Stimulated activated CD4-positive, alpha-beta T cell treated with anti-CD3 and anti-CD28 coated beads, Interleukin-4, amount 100 ng/mL, for 4 hours (primary cell): Measurements from ENCODE around the gene SIGLEC11.
"Not testable (repeated sequence)": the region's sequence is repeated elsewhere in the genome, so short reads cannot be mapped to it uniquely, and the experiment has no call there.

Experiments
- DNase-seq, 2 experiments: peaks; one replicate each; pipeline ENCODE4 v3.0.0-alpha.2; 2020

Gene SIGLEC11

GRCh38 chr19:49950956-49951526 is 9.9 kb downstream of the SIGLEC11 start:
- no peak for DNase-seq

- DNase-seq: no peak
These were observed 10.4 kb downstream of the SIGLEC11 start for GRCh38 chr19:49950590-49950948.

- DNase-seq: no peak
These were observed 11.0 kb downstream of the SIGLEC11 start for GRCh38 chr19:49949742-49950589.

- no peak for DNase-seq
These were observed 14.6 kb downstream of the SIGLEC11 start for GRCh38 chr19:49946415-49946814.

DNA sequence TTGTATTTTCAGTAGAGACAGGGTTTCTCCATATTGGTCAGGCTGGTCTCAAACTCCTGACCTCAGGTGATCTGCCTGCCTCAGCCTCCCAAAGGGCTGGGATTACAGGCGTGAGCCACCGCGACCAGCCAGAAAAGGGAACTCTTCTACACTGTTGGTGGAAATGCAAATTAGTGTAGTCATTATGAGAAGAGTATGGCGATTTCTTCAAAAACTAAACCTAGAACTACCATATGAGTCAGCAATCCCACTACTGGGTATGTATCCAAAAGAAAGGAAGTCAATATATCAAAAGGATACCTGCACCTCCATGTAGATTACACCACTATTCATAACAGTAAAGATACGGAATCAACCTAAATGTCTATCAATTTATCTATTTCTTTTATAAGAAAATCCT is 16.4 kb downstream of the SIGLEC11 start:
- not testable (repeated sequence) for DNase-seq

GRCh38 chr19:49940482-49940791 is 20.5 kb downstream of the SIGLEC11 start:
- no peak for DNase-seq

DNA sequence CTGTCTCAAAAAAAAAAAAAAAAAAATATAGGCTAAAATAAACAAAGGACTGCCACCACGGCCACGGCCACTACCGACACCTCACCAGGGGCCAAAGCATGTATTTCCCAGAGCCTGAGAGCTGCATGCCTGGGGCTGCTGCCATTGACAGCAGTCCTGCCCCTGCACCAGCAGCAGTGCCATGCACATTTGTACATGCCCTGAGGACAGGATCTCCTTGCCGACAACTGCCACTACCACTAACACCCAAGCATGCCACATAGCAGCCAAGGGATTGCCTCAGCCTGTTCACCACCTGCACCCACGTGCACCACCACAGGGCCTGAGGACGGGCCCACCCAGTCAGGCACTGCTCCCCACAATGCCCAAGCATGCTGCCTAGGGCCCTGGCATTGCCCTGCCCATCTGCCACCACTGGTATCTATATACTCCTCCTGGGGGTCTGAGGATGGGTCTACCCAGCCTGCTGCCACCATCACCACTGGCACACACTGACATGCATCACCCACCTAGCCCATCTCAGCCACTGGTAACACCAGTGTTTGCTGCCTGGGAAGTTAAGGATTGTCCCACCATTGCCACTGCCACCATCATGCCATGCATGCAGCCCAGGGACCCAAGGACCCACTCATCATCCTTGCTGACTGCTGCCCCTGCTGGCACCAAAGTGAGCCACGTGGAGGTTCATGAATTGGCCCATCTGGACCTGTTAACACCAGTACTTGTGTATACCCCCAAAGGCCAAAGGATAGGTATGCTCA is 21.1 kb downstream of the SIGLEC11 start:
- no peak for DNase-seq

DNA sequence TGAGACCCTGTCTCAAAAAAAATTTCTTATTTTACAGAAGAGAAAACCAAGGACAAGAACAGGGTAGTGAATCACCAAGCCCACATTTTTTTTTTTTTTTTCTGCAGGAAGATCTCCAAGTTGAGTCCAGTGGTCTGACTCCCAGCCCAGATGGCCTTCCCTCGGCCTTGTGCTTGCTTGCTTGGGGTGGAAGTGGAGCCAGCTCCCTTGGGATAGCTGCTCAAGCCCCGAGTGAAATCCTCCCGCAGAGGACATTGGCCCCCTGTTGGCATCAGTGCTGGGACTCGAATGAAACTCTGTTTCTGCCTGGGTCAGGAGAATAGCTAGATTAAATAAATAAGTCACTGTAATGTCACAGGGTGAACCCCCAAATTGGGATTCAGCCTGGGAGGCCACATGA is 22.3 kb downstream of the SIGLEC11 start:
- DNase-seq: no peak

- peak; percentile 60 to 80 for DNase-seq
These were observed 23.1 kb downstream of the SIGLEC11 start for GRCh38 chr19:49937750-49938381.

- DNase-seq: no peak
These were observed 24.4 kb downstream of the SIGLEC11 start for GRCh38 chr19:49936549-49936948.

- DNase-seq: no peak
These were observed 27.3 kb downstream of the SIGLEC11 start for GRCh38 chr19:49933643-49934042.

DNA sequence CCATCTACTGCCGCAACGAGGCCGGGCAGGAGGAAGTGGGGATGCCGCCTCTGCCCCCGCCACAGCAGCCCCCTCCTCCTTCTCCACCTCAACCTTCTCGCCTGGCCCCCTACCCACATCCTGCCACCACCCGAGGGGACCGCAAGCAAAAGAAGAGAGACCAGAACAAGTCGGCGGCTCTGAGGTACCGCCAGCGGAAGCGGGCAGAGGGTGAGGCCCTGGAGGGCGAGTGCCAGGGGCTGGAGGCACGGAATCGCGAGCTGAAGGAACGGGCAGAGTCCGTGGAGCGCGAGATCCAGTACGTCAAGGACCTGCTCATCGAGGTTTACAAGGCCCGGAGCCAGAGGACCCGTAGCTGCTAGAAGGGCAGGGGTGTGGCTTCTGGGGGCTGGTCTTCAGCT is 28.2 kb downstream of the SIGLEC11 start:
- no peak for DNase-seq

DNA sequence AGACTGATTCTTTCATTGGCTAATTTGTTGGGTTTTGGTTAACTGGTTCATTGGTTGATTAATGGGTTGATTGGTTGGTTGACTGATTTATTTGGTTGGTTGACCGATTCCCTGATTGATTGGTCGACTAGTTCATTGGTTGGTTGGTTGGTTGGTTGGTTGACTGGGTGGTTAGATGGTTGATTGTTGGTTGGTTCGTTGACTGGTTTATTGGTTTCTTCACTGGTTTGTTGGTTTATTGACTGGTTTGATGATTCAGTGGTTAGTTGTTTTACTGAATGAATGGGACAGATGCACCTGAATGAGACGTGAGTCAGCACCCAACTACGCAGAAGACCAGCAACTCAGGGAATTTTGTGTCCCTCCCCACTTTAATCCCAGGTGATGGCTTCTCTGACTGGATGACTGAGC is 28.9 kb downstream of the SIGLEC11 start:
- DNase-seq: no peak

DNA sequence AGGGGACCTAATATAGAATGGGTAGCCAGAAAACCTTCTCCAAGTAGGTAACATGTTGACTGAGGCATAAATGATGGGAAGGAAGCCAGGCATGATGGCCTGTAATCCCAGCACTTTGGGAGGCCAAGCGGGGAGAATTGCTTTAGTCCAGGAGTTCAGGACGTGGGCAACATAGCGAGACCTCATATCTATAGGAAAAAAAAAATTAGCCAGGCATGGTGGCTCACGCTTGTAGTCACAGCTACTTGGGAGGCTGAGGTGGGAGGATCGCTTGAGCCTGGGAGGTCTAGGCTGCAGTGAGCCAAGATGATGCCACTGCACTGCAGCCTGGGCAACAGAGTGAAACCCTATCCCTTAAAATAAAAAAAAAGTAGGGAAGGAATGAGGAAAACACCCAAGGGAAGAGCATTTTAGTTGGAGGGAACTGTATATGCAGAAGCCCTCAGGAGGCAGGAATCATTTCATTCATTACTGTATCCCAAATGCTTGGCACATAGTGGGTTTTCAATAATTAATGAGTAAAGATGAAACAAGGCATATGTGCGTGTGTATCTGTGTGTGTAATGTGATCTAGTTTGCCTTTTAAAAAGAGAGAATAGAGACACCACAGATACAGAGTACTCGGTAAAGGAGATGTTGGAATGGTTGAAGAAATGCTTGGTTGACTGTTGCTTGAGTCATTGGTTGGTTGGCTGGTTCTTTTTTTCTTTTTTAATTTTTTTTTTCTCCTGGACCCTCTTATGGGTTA is 29.5 kb downstream of the SIGLEC11 start:
- DNase-seq: no peak

GRCh38 chr19:49930483-49931011 is 30.4 kb downstream of the SIGLEC11 start:
- no peak for DNase-seq

GRCh38 chr19:49929611-49930482 is 31.1 kb downstream of the SIGLEC11 start:
- DNase-seq: peak; percentile 82 to 95

DNA sequence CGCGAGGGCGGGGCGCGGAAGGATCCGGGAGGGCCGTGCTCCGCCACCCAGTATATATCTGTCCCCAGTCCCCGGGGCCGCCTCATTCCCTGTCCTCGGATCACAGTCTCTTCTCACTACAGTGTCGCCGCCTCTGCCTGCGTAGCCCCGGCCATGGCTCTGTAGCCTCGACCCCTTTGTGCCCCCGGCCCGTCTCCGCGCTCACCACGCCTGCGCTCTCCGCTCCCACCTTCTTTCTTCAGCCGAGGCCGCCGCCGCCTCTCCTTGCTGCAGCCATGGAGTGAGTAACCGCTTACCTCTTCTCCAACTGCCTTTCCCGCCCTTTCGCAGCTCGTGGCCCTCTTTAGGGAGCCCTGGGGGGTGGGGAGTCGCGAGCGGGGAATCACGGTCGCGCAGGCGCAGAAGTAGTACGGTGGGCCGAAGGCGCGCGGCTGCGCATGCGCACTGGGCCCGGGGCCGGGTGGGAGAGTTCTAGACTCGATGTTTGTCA is 31.8 kb downstream of the SIGLEC11 start, which contains the start of the genes ATF5 and NUP62:
TSS of gene ATF5 (plus strand) at position 85 of the 490 bp plus-strand sequence. CDS start 1,646 bp downstream, outside the sequence.
TSS of gene NUP62 (minus strand) at position 384 of the 490 bp plus-strand sequence. CDS start 19,697 bp downstream, outside the sequence.
- DNase-seq: peak; percentile 89 to 96

DNA sequence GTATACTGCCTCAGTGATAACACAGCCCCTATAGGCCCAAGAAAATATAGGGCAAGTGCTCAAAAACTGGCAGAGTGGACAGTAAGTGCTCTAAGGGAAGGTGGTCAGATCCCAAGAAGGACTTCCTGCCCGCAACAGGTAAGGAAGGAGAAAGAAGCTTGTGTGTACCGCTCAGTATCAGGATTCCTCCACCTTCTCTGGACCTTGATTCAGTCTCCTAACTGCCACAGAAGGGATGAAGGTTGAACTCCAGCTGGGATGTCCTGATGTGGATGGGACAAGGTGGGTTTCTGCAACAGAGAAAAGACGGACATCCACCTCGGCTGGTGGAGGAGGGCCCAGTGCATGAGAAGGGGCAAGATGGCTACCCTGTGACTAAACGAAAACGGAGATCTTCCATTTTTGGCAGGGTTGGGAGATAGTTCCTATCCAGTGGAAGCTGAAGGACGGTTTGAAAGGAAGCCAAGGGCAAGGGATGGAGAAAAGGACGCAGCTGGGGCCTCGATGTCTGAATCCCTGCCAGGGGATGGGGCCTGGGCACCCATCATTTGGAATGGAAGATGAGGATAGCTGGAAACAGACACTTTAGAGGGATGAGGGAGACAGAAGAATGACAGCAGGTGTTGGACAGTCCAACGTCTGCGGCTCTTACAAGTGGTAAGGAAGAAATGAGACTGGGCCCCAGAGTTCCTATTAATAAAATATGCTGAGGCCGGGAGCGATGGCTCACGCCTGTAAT is 33.3 kb downstream of the SIGLEC11 start:
- no peak for DNase-seq

GRCh38 chr19:49926515-49926914 is 34.5 kb downstream of the SIGLEC11 start:
- DNase-seq: no peak

DNA sequence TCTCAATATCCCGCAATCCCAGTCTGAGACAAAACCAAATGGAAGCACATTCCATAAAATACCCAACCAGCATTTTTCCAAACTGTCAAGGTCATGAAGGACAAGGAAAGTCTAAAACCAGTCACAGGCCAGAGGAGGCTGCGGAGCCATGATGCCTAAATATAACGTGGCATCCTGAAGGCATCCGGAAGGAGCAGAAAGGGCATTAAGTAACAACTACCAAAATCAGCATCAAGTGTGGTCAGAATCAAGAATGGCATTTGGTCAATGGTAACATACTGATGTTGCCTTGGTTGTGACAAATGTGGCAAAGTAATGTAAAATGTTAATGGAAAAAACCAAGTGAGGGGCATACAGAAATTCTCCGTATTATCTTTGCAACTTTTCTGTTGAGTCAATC is 35.5 kb downstream of the SIGLEC11 start:
- no peak for DNase-seq
